GM19025 (cell line): ENCODE measurements around the gene FAU.
"Not testable (repeated sequence)": the region's sequence is repeated elsewhere in the genome, so short reads cannot be mapped to it uniquely, and the experiment has no call there.

Experiments used
- ATAC-seq: cut with Tn5 transposase; IDR thresholded peaks from one replicate; pipeline ENCODE4 v1.9.1; 2021; ENCODE audit warnings: mild to moderate bottlenecking, low read depth, moderate library complexity; ENCODE audit not compliant: unreplicated experiment

Gene FAU

DNA sequence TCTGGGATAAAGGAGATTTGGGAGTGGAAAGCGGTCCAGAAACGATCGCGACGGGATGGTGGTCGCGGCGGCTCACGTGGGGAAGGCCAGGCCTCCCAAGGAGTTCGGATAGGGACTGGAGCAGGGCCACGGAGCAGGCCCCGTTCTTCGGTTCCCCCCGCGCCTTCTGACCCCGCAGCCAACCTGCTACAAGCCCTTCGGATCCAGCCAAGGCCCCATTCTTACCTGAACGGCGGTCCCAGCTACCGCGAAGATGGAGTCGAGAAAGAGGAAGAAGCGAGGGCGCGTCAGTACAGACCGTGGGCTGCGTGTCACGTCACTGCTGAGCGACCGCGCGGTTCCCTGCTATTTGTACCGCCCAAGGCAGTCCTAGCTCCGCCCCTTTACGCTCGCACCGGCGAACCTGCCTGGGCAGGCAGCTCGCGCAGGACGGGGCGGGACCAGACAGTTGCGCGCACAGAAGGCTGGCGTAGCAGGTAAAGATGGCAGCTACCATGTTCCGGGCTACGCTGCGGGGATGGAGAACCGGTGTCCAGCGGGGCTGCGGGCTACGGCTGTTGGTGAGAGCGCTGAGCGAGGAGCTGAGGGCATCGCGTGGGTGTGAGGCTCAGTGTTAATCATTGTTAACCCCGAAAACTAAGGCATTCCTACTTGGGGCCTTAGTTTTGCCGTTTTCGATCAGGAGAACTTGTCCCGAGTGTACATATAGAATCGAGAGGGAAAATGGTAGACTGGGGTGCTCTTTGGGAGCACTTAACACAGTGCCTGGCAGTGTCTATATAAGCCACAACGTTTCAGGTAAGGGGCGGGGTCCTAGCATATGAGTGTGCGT lies at the start of gene FAU, which contains the start of gene MRPL49:
Gene FAU (minus strand): TSS at position 270 of the 832 bp plus-strand sequence. CDS start 321 bp downstream, outside the sequence.
Gene MRPL49 (plus strand): TSS at position 457 of the 832 bp plus-strand sequence. CDS start 26 bp downstream, at position 483.
- peak; percentile 73 for ATAC-seq

DNA sequence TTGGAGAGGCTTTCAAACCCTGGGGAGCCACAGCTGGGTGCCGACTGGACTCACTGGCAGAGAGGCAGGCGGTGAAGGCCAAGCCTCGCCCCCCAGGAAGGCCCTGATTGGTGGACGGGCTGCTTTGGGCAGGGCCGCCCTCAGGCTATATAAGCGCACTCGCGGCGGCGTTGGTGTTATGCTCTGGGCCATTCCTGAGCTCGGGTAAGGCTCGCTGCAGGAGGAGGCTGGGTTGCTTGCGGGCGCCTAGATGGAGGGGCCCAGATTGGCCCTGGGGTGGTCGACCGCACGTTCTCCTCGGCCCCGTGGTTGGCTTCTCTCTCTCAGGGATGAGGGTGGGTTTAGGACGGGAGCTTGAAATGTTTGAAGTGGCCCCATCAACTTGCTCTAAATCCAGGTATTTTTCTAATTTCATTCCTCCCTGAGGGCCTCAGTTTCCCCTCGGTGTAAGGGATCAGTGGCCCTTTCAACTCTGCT lies 48.2 kb upstream of the FAU start, which contains the start of gene SPDYC:
Gene SPDYC (plus strand): TSS at position 176 of the 477 bp plus-strand sequence. CDS start 1,125 bp downstream, outside the sequence.
- no peak for ATAC-seq

DNA sequence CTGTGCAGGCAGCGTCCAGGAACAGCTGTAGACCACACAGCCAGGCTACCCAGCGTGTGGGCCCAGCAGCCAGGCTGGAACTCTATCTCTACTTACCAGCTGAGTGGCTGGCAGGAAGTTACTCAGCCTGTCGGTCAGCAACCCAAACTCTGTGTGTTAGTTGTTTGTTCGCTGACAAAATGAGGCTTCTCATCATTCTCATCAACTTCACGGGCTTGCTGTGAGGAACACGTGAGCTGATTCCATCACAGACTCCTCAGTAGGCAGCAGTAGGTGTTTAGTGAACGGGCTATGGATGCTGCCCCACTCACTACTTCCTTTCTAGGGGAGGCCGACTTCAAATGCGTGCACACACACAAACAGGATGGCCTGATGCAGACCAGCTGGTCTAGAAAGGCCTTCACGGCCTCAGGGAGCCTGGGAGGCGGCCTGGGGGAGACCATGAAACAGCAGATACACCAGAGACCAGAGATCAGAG lies 47.3 kb upstream of the FAU start:
- ATAC-seq = no peak

DNA sequence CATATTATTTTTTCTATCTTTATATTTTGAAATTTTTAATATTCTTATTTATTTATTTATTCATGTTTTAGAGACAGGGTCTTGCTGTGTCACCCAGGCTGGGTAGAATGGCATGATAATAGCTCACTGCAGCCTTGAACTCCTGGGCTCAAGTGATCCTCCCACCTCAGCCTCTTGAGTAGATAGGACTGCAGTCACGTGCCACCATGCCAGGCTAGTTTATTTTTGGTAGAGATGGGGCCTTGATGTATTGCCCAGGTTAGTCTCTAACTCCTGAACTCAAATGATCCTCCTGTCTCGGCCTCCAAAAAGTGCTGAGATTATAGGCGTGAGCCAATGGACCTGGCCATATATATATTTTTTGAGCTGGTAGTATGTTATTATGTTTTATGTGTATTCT lies 45.7 kb upstream of the FAU start:
- ATAC-seq = no peak

DNA sequence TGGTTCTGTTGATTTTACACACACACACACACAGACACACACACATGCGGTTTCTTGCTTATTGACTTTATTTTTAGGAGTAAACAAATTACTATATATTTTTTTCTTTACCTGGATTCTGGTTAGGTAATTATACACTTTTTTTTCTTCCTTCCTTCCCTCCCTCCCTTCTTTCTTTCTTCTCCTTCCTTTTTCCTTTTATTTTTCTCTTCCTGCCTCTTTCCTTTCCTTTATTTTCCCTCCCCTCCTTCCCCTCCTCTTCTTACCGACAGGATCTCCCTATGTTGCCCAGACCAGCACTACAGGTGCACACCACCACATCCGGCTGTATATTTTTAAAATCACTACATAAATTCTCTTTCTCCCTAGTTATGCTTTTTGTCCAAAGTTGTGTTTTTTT lies 45.0 kb upstream of the FAU start:
- no peak for ATAC-seq

DNA sequence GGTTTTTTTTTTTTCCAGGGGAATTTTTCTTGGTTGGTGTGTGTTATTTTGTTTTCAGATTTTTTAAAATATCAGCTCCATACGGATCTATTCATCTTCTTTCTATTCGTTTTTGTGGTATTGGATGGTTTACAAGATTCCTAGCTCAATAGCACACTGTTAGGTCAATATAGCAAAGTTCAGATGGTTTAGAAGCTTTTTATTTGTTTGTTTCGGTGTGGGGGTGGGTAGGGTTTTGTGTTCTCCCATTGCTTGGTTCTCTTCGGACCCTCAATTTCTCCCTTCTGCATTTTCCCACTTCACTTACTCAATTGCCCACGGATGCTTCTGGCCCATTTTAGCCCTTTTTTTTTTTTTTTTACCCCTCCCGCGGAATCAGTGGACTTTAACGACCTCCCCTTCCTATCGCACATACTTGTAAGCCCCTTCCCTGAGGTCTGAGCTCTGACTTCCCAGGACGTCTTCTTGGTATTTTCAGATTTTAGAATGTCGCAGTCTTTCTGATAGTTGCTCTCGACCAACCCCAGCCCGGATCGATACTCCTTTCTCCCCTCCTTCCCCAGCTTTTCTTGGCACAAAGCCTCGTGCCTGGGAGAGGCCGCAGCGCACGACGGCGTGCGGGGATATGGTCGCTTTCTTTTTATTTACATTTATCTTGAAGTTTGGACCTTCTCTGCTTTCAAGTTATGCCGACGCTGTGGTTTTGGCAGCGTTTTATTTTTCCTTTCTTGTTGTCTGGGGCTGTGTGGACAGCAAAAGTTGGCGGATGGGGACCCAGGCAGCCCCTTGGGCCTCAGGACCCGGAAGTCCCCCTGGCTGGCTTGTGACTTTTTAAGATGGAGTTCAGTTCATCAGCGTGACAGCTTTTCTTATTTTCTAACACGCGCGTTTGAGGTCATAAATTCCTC lies 43.7 kb upstream of the FAU start:
- no peak for ATAC-seq

DNA sequence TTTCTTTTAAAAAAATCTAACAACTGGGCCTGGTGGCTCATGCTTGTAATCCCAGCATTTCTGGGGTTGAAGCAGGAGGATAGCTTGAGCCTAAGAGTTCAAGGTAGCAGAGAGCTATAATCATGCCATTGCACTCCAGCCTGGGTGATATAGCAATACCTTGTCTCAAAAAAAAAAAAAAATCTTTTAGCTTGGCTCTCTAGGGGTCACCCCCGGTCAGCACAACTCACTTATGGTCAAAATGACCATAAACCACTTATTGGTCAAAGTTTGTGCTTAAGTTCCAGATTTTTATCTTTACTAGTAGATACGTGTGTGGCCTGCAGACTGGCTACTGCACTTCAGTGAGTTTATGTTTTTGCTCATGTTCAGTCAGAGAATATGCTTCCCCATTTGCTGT lies 41.8 kb upstream of the FAU start:
- no peak for ATAC-seq

DNA sequence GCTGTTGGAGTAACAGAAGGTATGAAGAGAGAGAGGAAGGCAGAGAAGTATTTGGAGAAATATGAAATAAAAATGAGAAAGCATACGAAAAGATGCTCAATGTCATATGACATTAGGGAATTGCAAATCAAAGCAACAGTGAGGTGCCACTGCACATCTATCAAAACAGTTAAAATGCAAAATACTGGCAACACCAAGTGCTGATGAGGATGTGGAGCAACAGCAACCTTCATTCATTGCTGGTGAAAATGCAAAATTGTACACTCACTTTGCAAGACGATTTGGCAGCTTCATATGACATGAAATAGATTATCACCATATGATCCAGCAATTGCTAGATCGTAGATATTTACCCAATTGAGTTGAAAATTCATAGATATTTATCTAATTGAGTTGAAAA lies 38.7 kb upstream of the FAU start:
- ATAC-seq = no peak

DNA sequence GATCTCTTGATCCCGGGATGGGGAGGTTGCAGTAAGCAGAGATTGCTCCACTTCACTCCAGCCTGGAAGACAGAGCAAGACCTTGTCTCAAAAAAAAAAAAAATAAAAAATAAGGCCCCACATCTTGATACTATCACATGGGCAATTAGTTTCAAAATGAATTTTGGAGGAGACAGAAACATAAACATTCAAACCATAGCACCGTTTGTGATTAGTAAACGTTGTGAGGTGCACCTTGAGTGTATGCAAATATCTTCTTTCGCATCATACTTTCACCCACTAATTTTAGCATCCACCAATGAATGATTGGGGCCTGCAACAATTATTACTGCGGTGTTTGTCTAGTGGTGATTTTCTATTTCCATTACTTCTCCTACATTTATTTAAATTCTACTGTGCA lies 37.1 kb upstream of the FAU start:
- ATAC-seq = no peak

DNA sequence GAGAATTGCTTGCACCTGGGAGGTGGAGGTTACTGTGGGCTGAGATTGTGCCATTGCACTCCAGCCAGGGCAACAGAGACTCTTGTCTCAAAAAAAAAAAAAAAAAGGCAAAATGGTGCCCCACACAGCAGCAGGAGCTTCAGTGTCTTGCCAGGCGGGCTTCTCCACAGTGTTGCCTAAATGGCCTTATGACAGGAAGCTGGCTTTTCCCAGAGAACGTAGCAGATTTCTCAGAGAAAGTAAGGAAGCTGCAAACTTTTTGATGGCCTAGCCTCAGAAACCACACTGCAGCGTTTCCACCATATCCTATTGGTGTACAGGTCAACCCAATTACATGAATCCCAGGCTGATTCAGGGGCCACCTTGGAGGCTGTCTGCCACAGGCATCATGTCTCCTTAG lies 35.4 kb upstream of the FAU start:
- ATAC-seq = no peak

DNA sequence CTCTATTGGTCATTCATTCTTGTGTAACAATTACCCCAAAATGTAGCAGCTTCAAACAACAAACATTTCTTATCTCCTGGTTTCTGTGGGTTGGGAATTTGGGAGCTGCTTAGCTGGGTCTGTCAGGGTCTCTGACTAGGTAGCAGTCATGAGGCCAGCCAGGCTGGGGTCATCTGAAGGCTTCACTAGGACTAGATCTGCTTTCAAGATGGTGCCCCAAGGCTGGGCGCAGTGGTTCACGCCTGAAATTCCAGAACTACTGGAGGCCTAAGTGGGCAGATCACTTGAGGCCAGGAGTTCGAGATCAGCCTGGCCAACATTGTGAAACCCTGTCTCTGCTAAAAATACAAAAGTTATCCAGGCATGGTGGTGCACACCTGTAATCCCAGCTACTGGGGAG lies 35.0 kb upstream of the FAU start:
- ATAC-seq = no peak

DNA sequence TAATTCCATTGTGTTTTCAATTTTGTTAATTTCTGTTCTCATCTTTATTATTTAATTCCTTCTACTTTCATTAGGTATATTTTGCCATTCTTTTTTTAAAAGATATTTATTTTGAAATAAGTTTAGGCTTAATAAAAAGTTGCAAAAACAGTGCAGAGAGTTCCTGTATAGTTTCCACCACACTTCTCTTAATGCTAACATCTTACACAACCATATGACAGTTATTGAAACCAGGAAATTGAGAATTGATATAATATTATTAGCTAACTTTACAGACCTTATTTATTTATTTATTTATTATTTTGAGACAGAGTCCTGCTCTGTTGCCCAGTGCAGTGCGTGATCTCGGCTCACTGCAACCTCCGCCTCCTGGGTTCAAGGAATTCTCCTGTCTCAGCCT lies 34.3 kb upstream of the FAU start:
- no peak for ATAC-seq

DNA sequence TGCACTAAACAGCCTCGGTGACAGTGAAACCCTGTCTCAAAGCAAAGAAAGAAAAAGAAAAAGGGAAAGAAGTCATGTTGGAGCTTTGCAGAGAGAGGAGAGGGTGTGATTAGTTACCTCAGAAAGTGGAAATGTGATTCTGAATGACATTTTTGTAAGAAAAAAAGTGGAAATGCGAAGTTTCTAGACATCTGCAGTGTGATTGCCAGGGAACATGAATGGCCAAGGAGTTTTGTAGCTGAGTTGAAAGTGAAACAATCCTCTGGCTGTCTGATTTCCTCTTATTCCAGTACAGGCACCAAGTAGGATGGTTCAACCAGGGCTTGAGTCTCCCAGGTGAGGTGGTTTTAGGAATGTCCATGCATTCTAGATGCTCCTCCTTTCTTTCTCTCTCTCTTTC lies 30.2 kb upstream of the FAU start:
- ATAC-seq = no peak

DNA sequence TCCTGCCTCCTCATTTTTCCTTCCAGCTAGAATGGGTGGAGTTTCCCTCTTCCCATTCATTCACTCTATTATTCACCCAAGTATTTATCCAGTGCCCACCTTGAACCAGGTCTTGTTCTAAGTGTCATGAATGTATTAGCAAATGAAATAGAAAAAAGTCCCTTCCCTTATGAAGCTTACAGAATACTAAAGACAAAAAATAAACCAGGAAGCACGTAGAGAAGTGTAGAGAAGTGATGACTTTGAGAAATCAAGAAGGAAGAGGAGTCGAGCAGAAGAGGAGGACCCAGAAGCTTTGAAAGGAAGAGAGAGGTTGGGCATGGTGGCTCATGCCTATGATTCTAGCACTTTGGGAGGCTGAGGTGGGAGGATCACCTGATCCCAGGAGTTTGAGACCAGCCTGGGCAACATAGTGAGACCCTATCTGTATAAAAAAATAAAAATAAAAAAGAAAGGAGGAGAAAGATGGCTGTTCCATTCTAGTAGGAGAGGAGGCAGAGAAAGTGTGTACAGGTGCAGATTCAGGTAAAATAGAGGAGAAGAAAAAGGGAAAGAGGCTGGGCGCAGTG lies 29.5 kb upstream of the FAU start:
- no peak for ATAC-seq

DNA sequence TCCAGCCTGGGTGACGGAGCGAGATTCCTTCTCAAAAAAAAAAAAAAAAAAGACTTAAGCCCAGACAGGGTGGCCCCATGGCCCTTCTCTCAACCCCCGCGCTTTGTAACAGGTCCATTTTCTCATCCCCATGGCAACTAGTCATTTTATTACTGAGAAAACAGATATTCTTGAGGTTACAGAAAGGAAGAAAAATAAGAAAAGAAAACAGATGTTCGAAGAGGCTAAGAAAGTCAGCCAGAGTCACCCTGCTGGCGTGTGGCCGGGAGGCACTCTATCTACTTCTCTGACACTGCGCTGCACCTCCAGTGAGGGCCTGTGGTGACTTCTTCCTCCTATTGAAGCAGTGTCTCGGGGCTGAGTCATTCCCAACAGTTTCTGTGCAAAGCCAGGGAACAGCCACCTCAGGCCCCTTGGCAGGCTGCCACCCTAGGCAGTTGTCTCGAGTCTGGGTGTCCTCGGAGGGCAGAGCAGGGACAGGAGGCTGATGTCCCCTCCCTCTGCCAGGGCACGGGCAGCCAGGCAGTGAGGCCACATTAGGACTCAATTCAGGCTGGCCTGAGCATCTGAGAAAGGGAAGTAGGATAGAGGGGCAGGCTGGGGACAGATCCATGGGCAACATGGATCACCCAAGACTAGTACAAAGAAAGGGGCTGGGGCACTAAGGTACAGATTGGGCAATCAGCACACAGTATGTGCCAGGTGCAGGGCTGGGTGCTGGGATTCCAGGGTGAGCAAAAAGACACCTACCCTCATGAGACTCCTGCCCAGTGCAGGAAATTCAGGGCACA lies 28.8 kb upstream of the FAU start:
- no peak for ATAC-seq

DNA sequence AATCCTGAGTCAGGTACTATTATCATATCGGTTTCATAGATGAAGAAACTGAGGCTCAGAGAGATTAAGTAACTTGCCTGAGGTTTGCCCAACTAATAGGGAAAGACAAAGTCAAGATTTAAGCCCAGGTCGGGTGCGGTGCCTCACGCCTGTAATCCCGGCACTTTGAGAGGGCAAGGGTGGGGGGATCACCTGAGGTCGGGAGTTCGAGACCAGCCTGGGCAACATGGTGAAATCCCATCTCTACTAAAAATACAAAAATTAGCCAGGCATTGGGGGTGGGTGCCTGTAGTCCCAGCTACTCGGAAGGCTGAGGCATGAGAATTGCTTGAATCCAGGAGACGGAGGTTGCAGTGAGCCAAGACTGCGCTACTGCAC lies 28.2 kb upstream of the FAU start:
- not testable (repeated sequence) for ATAC-seq

DNA sequence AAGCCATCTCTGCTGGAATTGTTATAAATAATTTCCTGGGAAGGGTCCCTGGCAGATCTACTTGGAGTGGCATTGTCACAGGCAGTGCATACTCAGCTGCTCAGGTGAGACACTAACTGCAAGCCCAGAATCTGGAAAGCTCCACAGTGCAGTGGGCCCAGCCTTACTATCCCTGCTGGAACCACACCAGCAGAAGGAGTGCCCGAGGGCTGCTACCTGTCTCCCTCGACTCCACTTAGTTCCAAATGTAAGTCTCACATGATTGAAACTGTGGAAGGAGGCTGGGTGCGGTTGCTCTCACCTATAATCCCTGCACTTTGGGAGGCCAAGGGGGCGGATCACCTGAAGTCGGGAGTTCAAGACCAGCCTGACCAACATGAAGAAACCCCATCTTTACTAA lies 26.7 kb upstream of the FAU start:
- ATAC-seq = no peak

DNA sequence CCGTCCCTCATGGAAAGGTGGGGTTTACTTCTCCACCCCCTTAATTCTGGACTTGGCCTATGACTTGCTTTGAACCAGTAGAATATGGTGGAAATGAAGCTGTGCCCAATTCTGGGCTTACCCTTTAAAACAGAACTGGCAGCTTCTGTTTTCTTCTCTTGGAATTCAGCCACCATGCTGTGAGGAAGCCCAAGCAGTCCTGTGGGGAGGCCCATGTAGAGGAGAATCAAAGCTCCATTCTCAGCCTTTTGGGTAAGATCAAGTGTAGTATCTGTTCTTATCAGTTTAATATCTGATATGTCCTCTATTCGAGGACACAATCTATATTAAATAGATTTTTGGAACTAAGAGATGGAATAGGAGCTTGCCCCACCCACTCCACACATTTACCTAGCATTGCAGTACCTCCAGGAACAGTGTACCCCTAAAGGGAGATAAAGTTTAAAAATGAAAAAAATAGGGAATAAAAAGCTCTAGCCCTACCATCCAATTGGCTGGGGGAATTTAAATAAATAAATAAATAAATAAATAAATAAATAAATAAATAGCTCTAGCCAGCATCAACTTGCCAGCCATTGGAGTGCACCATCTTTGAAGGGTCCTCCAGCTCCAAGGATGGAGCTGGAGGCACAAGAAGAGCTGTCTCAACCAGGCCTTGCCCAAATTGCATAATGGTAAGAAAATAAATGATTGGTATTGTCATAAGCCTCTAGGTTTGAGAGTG lies 25.6 kb upstream of the FAU start:
- ATAC-seq = no peak

DNA sequence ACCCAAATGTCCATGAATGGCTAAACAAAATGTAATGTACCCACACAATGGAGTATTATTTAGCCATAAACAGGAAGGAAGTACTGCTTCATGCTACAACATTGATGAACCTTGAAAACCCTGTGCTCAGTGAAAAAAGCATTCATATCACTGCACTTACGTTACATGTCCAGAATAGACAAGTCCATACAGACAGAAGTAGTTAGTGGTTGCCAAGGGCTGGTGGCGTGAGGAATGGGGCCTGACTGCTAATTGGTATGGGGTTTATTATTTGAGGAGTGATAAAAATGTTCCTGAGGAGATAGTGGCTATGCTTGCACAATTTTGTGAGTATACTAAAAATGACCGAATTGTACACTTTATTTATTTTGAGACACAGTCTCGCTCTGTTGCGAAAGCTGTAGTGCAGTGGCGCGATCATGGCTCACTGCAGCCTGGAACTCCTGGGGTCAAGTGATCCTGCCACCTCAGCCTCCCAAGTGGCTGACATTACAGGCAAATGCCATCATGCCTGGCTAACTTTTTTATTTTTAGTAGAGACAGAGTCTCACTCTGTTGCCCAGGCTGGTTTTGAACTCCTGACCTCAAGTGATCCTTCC lies 20.1 kb upstream of the FAU start:
- no peak for ATAC-seq
